B cell (primary cell): ENCODE data around the gene NAV2. TPM values are rescaled to one million over a fixed set of nuclear protein-coding genes. Genes with fewer than 3 reads are reported as not detected.

Experiments
- ATAC-seq: fragments of 200-7000 bp; cut with Tn5 transposase; one replicate; pipeline ENCODE4 v1.10.0; 2021; ENCODE audit warnings: low read depth, mild to moderate bottlenecking, moderate number of reproducible peaks, moderate library complexity
- CTCF ChIA-PET: fragments of 350-600 bp; sonication (Branson Sonifier 250); formaldehyde crosslinking; loops from one replicate; lab custom pipeline; 2021; ENCODE audit warnings: antibody characterized with exemption, inconsistent platforms; lab: Charles Lee
- POLR2A ChIA-PET: fragments of 350-600 bp; sonication (Branson Sonifier 250); formaldehyde crosslinking; loops from one replicate; lab custom pipeline; 2021; ENCODE audit warnings: antibody characterized with exemption; lab: Charles Lee
- DNase-seq: peaks from one replicate; pipeline ENCODE4 v3.0.0; 2013
- H2AFZ ChIP-seq: 2 replicates; pipeline ENCODE4 v1.6.1; 2012; ENCODE audit warnings: mild to moderate bottlenecking, low read depth, low read length; ENCODE audit not compliant: insufficient read depth, poor library complexity, severe bottlenecking
- H3K27ac ChIP-seq, 2 donors: 1 replicate in 1 of 2; 2 replicates in 1 of 2; pipeline ENCODE4 v1.5.1; 2012 to 2013; ENCODE audit warnings: low read length in 2 of 2, mild to moderate bottlenecking in 2 of 2, moderate library complexity in 1 of 2
- H3K27me3 ChIP-seq, 4 experiments: fragments of 200-600 bp in 1 of 4; sonication (generic) in 1 of 4; replicated peaks in 1 of 4; 1 replicate in 2 of 4; 2 replicates in 2 of 4; pipeline versions ENCODE4 v1.6.1 to v1.7.0; 2013 to 2016; ENCODE audit warnings: low read length in 3 of 4, mild to moderate bottlenecking in 2 of 4, mixed read lengths in 1 of 4, moderate library complexity in 1 of 4; ENCODE audit not compliant: insufficient read depth in 4 of 4, control insufficient read depth in 3 of 4; ENCODE audit errors: control extremely low read depth in 1 of 4
- H3K36me3 ChIP-seq, 2 experiments: replicated peaks in 1 of 2; 1 replicate in 1 of 2; 2 replicates in 1 of 2; pipeline versions ENCODE4 v1.6.1 to v1.7.1; 2013; ENCODE audit warnings: low read length in 1 of 2; ENCODE audit not compliant: insufficient read depth in 2 of 2, control insufficient read depth in 1 of 2; ENCODE audit errors: control extremely low read depth in 1 of 2, extremely low read depth in 1 of 2
- H3K4me1 ChIP-seq, 2 donors: fragments of 200-600 bp in 1 of 2; sonication (generic) in 1 of 2; 1 replicate in 1 of 2; 2 replicates in 1 of 2; pipeline versions ENCODE4 v1.5.1 to v1.6.1; 2013 to 2017; ENCODE audit warnings: low read length in 2 of 2; ENCODE audit not compliant: control insufficient read depth in 2 of 2, insufficient read depth in 2 of 2
- H3K4me2 ChIP-seq: replicated peaks from 2 replicates; pipeline ENCODE3; 2012; ENCODE audit warnings: mild to moderate bottlenecking, low read depth, low read length; ENCODE audit not compliant: poor library complexity, severe bottlenecking
- H3K4me3 ChIP-seq, 5 experiments: fragments of 200-600 bp in 1 of 5; sonication (generic) in 1 of 5; 1 replicate in 3 of 5; 2 replicates in 2 of 5; pipeline versions ENCODE4 v1.5.1 to v1.7.0; 2011 to 2016; ENCODE audit warnings: low read length in 4 of 5, mild to moderate bottlenecking in 4 of 5, low read depth in 2 of 5, control low read depth in 1 of 5, moderate library complexity in 1 of 5; ENCODE audit not compliant: insufficient read depth in 1 of 5; ENCODE audit errors: control extremely low read depth in 1 of 5, extremely low read depth in 1 of 5
- H3K79me2 ChIP-seq: fragments of 200-600 bp; sonication (generic); one replicate; pipeline ENCODE4 v1.6.0; 2016; ENCODE audit warnings: low read length; ENCODE audit not compliant: control insufficient read depth, insufficient read depth
- H3K9ac ChIP-seq: fragments of 200-600 bp; sonication (generic); 2 replicates; pipeline ENCODE4 v1.6.1; 2017; ENCODE audit warnings: mild to moderate bottlenecking, low read length, moderate library complexity
- H3K9me3 ChIP-seq, 3 donors: one replicate each; pipeline versions ENCODE4 v1.6.1 to v1.7.1; 2013; ENCODE audit warnings: low read length in 2 of 3; ENCODE audit not compliant: control insufficient read depth in 2 of 3, insufficient read depth in 1 of 3; ENCODE audit errors: control extremely low read depth in 1 of 3
- H4K20me1 ChIP-seq: 2 replicates; pipeline ENCODE4 v1.6.0; 2012; ENCODE audit warnings: mild to moderate bottlenecking, low read length; ENCODE audit not compliant: insufficient read depth, control insufficient read depth, poor library complexity, severe bottlenecking
- H3K27ac Mint-ChIP-seq: one replicate; pipeline ENCODE4 v1.8.0; 2021; ENCODE audit warnings: mixed read lengths
- H3K27me3 Mint-ChIP-seq: one replicate; pipeline ENCODE4 v1.8.0; 2021; ENCODE audit warnings: mixed read lengths
- H3K4me1 Mint-ChIP-seq: one replicate; pipeline ENCODE4 v1.8.0; 2021; ENCODE audit warnings: mixed read lengths
- H3K4me3 Mint-ChIP-seq: one replicate; pipeline ENCODE4 v1.8.0; 2021; ENCODE audit warnings: mixed read lengths
- H3K9me3 Mint-ChIP-seq: one replicate; pipeline ENCODE4 v1.8.0; 2022; ENCODE audit warnings: mixed read lengths; ENCODE audit not compliant: insufficient read depth
- CTCF ChIP-seq: fragments of 200-600 bp; IDR thresholded peaks from one replicate; pipeline ENCODE4 v1.8.0; 2022; ENCODE audit warnings: antibody characterized with exemption, mild to moderate bottlenecking
- EZH2 ChIP-seq: IDR thresholded peaks from 2 replicates; pipeline ENCODE4 v1.6.1; 2012; ENCODE audit warnings: borderline replicate concordance, low read depth, mild to moderate bottlenecking, moderate library complexity, low read length; ENCODE audit not compliant: insufficient read depth, poor library complexity, severe bottlenecking
- WGBS: methylation state at CpG from one replicate; pipeline ENCODE4 v1.1.5; 2013; ENCODE audit warnings: missing lambda C conversion rate; ENCODE audit not compliant: insufficient coverage; 5-methylcytosine and 5-hydroxymethylcytosine counted together
- intact Hi-C: fragments of 100-400 bp; cut with micrococcal nuclease; formaldehyde crosslinking; loops from one replicate; pipeline ENCODE4 v1.10.0; 2022
- polyA plus RNA-seq: library from polyadenylated mRNA; depleted of rRNA; stranded (reverse); fragments of >200 nt; gene quantifications from 2 replicates; pipeline ENCODE4 v1.2.3, GENCODE V29; 2012
- total RNA-seq, 2 donors: library from RNA; stranded (reverse); fragments of 120-200 nt in 1 of 2; gene quantifications; 1 replicate in 1 of 2; 2 replicates in 1 of 2; pipeline versions ENCODE4 v1.2.3 to v1.2.4, GENCODE V29; 2013 to 2022

NAV2 gene
- total and polyA plus RNA-seq, 2 donors (not counting 1 experiment from before 2014, with no cell fraction given), result 0.82 to 22.2 TPM

- Mint-ChIP-seq H3K4me1 (no peaks in the 10 kb centered on the region), H3K4me3 (no peak overlapping the region), H3K27ac (no peak overlapping the region), H3K27me3 (peaks cover 24% of the 10 kb centered on the region), H3K9me3 (no peaks in the 10 kb centered on the region)
- CTCF ChIA-PET, result interaction anchor here (1.0 kb wide), 1 partner anchor 23 kb away, joined by 5 read pairs; no protein-coding TSS in a partner anchor
- TF ChIP-seq CTCF, result no peak
- TF ChIP-seq EZH2, result no peak
- Histone ChIP-seq H3K9ac (no peak overlapping the region), H3K27me3 (peaks cover 0 to 10% (median 2%) of the 10 kb centered on the region in 4 experiments), H3K4me2 (no peak overlapping the region), H3K4me1 (peaks cover 0 to 3% of the 10 kb centered on the region in 2 donors), H3K27ac (no peak overlapping the region), H3K36me3 (no peaks in the 10 kb centered on the region), H4K20me1 (no peaks in the 10 kb centered on the region), H3K79me2 (no peaks in the 10 kb centered on the region), H3K9me3 (no peaks in the 10 kb centered on the region), H2AFZ (no peak overlapping the region), H3K4me3 (no peak overlapping the region)
- POLR2A ChIA-PET, result no interaction called here
- 99% methylated on average over 10 of the region's 10 CpGs for WGBS
- DNase-seq, result no peak
- no peak for ATAC-seq
- intact Hi-C loops, result no loop called here
Measured at GRCh38 chr11:20105427-20105826, 392.8 kb downstream of the NAV2 start.

- 94% methylated on average over 7 of the region's 9 CpGs for WGBS
- ChIA-PET POLR2A (no interaction called here), CTCF (interaction anchor here (0.6 to 4.1 kb wide), 8 partner anchors 11 to 285 kb away, joined by 3 to 28 read pairs (median 3); no protein-coding TSS in a partner anchor)
- peaks cover 16% of the 10 kb centered on the region for H3K27me3 Mint-ChIP-seq
- no peaks in the 10 kb centered on the region for H3K9me3 Mint-ChIP-seq
- H3K79me2 ChIP-seq, result no peaks in the 10 kb centered on the region
- no peak for TF ChIP-seq CTCF
- TF ChIP-seq EZH2, result no peak
- H3K36me3 ChIP-seq, result no peaks in the 10 kb centered on the region
- no peaks in the 10 kb centered on the region for H4K20me1 ChIP-seq
- H3K27me3 ChIP-seq, result peaks cover 0 to 3% (median 0%) of the 10 kb centered on the region in 4 experiments
- no peak for DNase-seq
- peaks cover 0 to 3% (median 0%) of the 10 kb centered on the region in 3 donors for H3K9me3 ChIP-seq
- no peak overlapping the region for H3K27ac ChIP-seq
- H3K4me1 ChIP-seq, result peaks cover 0 to 4% of the 10 kb centered on the region in 2 donors
- no peak for ATAC-seq
- H3K4me3 Mint-ChIP-seq, result no peak overlapping the region
- intact Hi-C loops, result no loop called here
- no peak overlapping the region for H3K4me2 ChIP-seq
- no peak overlapping the region for H3K27ac Mint-ChIP-seq
- H3K4me3 ChIP-seq, result no peak overlapping the region
- no peak overlapping the region for H2AFZ ChIP-seq
- no peak overlapping the region for H3K9ac ChIP-seq
- peaks cover 3% of the 10 kb centered on the region for H3K4me1 Mint-ChIP-seq
Measured at GRCh38 chr11:20109731-20110445, 397.3 kb downstream of the NAV2 start.
